ENCODE data around the gene PTPRN2. TPM values are rescaled to one million over a fixed set of nuclear protein-coding genes. Genes with fewer than 3 reads are reported as not detected.
"Not testable (repeated sequence)": the region's sequence is repeated elsewhere in the genome, so short reads cannot be mapped to it uniquely, and the experiment has no call there.

Gene PTPRN2
- polyA plus RNA-seq, 3 donors from 2014 or later, result 1.9 to 3.7 (median 2.2) TPM

DNA sequence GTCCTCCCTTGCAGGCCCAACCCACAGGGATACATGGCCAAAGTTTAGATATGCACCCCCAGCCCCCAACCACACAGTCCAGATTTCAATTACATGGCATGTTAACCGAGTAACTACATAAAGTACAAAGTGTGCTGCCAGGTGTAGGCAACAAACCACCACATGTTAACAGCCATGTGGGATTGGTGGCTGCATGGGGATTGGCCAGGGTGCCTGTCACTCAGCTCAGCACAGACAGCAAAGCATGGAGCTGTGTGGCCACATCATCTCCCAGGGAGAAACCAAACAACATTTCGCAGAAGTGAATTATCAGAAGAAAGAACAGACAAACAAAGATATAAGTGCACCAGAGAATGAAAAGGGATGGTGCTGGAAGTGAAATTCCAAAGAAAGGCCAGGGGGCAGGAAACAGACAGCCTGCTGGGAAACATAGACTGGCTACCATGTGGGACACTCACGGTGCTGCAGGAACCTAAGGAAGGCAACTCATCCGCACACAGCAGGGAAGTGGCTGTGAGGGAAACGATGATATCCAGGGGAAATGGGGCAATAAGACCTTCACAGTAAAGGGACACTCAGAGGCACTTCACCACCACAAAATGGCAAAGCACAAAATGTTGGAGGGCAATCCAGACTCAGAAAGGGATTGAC lies 171.2 kb downstream of the PTPRN2 start:
- no peaks in the 10 kb centered on the region for H3K36me3 Mint-ChIP-seq
- DNase-seq, result no peak
- no peak overlapping the region for H3K4me3 Mint-ChIP-seq
- H3K27ac Mint-ChIP-seq, result no peak overlapping the region
- peaks cover 0 to 2% (median 0%) of the 10 kb centered on the region in 3 donors for H3K27me3 Mint-ChIP-seq (ENCODE audit: low read depth in 3 of 3)
- no peaks in the 10 kb centered on the region for H3K9me3 Mint-ChIP-seq
- H3K4me1 Mint-ChIP-seq, result no peaks in the 10 kb centered on the region

DNA sequence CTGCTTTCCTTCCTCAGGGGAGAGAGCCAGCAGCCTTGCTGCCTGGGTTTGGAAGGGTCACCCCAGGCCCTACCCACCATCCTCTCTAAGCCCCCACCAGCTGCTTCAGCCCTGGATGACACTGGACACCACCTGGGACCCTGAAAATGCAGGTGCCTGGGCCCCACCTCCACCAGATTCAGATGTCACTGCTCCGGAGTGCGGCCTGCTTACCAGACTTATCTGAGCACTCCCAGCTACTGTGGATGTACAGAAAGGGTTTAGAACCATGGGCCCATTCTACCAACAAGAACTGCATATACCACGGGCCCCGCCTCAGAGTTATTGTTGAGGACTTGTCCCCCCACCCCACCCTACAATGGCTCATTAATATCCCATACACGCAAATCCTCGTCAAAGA lies 172.3 kb downstream of the PTPRN2 start:
- DNase-seq, result no peak
- no peaks in the 10 kb centered on the region for H3K9me3 Mint-ChIP-seq

DNA sequence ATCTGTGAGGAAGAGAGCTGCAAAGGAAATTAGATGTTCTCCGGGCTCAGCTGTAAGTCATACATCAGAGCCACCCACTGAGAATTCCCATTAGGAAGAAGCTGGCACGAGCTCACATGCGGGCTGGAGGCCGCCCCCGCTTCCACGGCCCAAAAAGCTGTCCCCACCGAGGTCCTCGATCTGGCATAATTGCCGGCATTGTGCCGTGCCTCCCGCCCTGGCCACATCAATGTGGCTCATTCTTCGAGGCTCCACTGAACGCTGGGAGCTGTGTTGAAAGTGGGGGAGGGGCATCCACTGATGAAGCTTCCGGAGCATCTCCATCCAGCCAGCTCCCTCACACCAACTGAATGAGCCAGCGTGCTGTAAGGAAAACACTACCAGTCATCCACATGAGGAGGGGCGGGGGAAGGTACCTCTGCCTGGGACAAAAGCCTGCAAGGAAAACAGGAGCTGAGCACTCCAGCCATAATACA lies 173.1 kb downstream of the PTPRN2 start:
- Mint-ChIP-seq H3K36me3 (no peaks in the 10 kb centered on the region), H3K27me3 (ENCODE audit: low read depth in 3 of 3) (peaks cover 0 to 2% (median 0%) of the 10 kb centered on the region in 3 donors), H3K27ac (no peak overlapping the region), H3K4me3 (no peak overlapping the region), H3K9me3 (peaks cover 0 to 2% (median 0%) of the 10 kb centered on the region in 6 donors), H3K4me1 (no peaks in the 10 kb centered on the region)
- DNase-seq, result no peak

More for the DNA sequence above, 172.3 kb downstream of the PTPRN2 start:
- H3K4me1 Mint-ChIP-seq, result no peaks in the 10 kb centered on the region
- no peak overlapping the region for H3K27ac Mint-ChIP-seq
- H3K27me3 Mint-ChIP-seq (ENCODE audit: low read depth in 3 of 3), result peaks cover 0 to 2% (median 0%) of the 10 kb centered on the region in 3 donors
- no peak overlapping the region for H3K4me3 Mint-ChIP-seq
- no peaks in the 10 kb centered on the region for H3K36me3 Mint-ChIP-seq

DNA sequence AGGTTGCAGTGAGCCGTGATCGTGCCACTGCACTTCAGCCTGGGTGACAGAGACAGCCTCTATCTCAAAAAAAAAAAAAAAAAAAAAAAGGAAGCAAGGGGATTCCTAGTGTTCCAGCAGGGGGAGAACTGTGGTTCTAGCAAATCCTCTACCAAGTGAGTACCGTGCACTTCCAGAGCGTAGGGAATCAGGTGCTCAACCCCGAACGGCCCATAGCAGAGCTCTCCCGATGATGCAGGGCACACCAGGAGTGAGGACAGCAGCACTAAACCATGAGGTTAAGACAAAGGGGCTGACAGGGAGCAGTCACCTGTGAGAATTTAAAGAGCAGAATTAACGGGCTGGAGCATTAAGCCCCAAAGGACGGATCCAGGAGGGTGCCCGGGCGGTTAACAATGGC lies 173.6 kb downstream of the PTPRN2 start:
- H3K27me3 Mint-ChIP-seq (ENCODE audit: low read depth in 3 of 3), result peaks cover 0 to 2% (median 0%) of the 10 kb centered on the region in 3 donors
- DNase-seq, result no peak
- H3K36me3 Mint-ChIP-seq, result no peaks in the 10 kb centered on the region
- peaks cover 0 to 2% (median 0%) of the 10 kb centered on the region in 6 donors for H3K9me3 Mint-ChIP-seq
- no peak overlapping the region for H3K4me3 Mint-ChIP-seq
- no peaks in the 10 kb centered on the region for H3K4me1 Mint-ChIP-seq
- no peak overlapping the region for H3K27ac Mint-ChIP-seq

DNA sequence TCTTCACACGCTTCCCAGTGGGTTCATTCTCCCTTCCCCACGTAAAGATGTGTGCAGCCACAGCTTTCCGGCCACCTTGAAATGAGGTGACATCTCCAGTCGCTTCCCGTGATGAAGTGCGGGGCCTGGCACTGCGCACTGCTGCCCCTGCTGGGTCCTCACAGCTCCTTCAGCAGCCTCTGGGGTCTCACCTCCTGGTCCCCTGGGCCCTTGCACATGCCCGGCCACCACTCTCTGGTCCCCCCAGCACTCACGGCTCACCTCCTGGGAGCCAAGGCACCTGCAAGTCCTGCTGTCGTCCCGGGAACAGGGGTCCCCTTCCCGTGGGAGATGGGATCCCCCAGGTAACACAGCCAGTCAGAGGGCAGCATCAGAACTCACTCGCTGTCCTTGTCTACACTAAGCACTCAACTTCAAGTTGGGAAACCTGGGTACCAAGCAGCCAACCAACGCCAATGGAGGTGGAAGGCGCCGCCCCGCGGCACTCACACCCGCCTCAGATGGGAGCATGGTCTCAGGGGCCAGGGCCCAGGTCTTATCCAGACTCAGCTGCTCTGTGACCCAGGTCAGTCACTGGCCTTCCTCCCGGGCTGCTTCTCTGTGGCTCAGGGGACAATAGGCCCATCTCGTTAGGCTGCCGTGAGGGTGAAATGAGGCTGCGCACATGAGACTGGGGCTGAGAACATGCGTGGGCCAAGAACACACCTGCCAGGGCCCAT lies 176.2 kb downstream of the PTPRN2 start:
- Mint-ChIP-seq H3K27me3 (ENCODE audit: low read depth in 3 of 3) (peaks cover 0 to 2% (median 0%) of the 10 kb centered on the region in 3 donors), H3K4me1 (no peaks in the 10 kb centered on the region), H3K27ac (no peak overlapping the region), H3K4me3 (no peak overlapping the region), H3K9me3 (peaks cover 0 to 2% (median 0%) of the 10 kb centered on the region in 6 donors), H3K36me3 (no peaks in the 10 kb centered on the region)
- no peak for DNase-seq

DNA sequence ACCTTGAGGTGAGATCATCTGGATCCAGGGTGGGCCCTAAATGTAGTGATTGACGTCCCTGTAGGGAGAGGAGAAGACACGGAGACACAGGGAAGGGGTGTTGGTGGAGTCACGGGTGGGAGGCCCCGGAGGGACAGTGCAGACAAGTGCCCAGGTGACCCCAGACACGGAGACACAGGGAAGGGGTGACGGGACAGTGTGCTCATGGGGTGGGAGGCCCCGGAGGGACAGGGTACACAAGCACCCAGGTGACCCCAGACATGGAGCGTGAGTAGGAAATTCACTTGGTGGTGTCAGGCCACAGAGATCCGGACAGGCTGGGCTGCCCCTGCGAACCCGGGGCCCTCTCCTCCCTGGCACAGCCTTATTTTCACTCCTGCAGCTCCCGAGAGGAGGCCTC lies 176.9 kb downstream of the PTPRN2 start:
- H3K9me3 Mint-ChIP-seq, result peaks cover 0 to 2% (median 0%) of the 10 kb centered on the region in 6 donors
- no peak overlapping the region for H3K27ac Mint-ChIP-seq
- H3K4me1 Mint-ChIP-seq, result no peaks in the 10 kb centered on the region
- peaks cover 0 to 2% (median 0%) of the 10 kb centered on the region in 3 donors for H3K27me3 Mint-ChIP-seq (ENCODE audit: low read depth in 3 of 3)
- H3K36me3 Mint-ChIP-seq, result no peaks in the 10 kb centered on the region
- no peak for DNase-seq
- no peak overlapping the region for H3K4me3 Mint-ChIP-seq

DNA sequence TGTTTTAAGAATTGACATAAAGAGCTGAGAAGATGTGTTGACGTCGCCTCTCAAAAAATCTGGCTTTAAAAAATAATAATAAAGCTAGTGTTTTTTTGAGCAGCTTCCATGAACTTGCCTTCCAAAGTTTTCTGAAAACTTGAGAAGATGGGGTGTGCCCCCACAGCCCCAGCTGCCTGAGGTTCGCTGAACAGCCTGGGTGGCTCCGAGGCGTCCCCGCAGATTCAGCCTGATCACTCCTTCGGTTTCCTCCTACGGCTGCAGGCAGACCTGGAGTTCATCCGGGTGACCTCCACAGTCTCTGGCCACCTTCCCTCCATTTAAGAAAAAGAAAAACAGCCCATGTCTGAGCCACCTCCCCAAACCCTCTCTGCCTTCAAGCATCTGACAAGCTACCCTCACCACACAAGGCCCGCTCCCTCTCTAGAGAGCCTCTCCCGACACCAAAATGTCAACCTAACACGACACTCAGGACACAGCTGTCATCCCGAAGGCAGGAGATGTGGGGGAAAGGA lies 177.8 kb downstream of the PTPRN2 start:
- H3K9me3 Mint-ChIP-seq, result peaks cover 0 to 2% (median 0%) of the 10 kb centered on the region in 6 donors
- H3K4me1 Mint-ChIP-seq, result no peaks in the 10 kb centered on the region
- H3K27ac Mint-ChIP-seq, result no peak overlapping the region
- no peaks in the 10 kb centered on the region for H3K36me3 Mint-ChIP-seq
- peaks cover 0 to 2% (median 0%) of the 10 kb centered on the region in 3 donors for H3K27me3 Mint-ChIP-seq (ENCODE audit: low read depth in 3 of 3)
- DNase-seq, result no peak
- no peak overlapping the region for H3K4me3 Mint-ChIP-seq

DNA sequence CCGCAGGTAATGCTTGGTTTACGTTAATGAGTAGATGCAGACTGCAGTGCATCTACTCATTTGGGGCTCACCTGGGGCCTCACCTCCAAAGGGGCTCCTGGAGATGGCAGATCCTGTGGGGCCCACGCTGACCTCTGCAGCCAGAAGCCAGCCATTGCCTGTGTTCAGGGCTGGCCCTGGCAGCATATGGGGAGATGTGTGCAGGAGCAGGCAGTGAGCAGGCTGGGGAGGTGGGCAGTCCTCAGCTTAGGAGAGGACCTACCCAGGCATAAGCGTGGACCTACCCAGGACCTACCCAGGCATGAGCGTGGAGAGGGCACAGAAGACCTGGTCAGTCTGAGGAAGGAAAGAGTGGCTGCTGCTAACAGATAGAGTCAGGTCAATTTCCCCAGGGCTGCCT lies 178.5 kb downstream of the PTPRN2 start:
- Mint-ChIP-seq H3K27ac (no peak overlapping the region), H3K27me3 (ENCODE audit: low read depth in 3 of 3) (peaks cover 0 to 2% (median 0%) of the 10 kb centered on the region in 3 donors), H3K36me3 (no peaks in the 10 kb centered on the region), H3K9me3 (peaks cover 0 to 2% (median 0%) of the 10 kb centered on the region in 6 donors), H3K4me1 (no peaks in the 10 kb centered on the region), H3K4me3 (no peak overlapping the region)
- DNase-seq, result no peak

DNA sequence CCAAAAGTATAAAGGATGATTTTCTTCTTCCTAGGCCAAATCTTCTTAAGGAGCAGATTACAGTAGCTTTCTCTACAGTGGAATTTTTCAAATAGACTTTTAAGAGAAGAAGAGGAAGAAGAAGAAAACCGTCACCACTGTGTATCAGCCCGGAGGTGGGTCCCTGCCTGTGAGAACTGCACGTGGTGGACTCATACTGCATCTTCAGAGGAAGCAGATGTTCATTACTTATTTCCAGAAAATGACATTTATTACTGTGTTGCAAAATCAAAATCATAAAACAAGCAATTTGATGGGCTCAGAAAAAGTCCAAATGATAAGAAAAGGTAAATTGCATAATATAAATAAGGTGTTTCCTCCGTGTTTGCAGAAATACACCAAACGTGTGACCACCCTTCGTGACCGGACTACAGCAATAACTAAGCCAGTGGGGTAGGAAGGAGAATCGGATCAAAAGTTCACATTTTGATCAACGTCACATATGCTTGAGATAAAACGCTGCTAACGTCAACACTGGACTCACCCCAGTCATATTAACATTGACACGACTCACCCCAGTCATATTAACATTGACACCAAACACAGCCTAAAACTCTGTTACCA lies 179.2 kb downstream of the PTPRN2 start:
- Mint-ChIP-seq H3K27me3 (ENCODE audit: low read depth in 3 of 3) (peaks cover 0 to 2% (median 0%) of the 10 kb centered on the region in 3 donors), H3K4me1 (no peaks in the 10 kb centered on the region), H3K4me3 (no peak overlapping the region), H3K36me3 (no peaks in the 10 kb centered on the region), H3K27ac (no peak overlapping the region), H3K9me3 (peaks cover 0 to 2% (median 0%) of the 10 kb centered on the region in 6 donors)
- DNase-seq, result no peak

DNA sequence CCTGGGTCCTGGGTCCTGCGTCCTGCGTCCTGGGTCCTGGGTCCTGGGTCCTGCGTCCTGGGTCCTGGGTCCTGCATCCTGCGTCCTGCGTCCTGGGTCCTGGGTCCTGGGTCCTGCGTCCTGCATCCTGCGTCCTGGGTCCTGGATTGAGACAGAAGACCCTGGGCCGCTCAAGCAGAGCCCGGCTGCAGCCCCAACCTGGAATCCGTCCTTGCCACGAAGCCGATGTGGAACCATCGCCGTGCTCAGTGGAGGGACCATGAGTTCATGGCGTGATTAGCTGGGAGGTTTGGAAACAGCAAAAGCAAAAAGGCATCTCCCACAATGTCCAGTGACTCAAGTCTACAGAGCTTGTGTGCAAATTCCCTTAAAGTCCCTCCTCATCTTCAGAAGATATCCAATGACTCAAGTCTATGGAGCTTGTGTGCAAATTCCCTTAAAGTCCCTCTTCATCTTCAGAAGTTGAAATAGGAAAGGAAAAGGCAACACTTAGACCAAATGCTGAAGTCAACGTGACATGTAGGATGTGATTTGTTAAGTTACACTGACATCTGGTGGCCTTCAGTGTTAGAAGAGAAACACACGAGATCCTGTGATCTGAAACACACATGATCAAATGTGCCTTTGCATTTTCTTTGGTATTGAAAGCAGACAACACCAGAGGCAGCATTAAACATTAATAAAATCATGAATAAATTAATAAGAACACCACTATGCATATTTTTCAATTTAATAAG lies 179.9 kb downstream of the PTPRN2 start:
- Mint-ChIP-seq H3K4me1 (no peaks in the 10 kb centered on the region), H3K4me3 (no peak overlapping the region), H3K27me3 (ENCODE audit: low read depth in 3 of 3) (peaks cover 0 to 2% (median 0%) of the 10 kb centered on the region in 3 donors), H3K9me3 (peaks cover 0 to 2% (median 0%) of the 10 kb centered on the region in 6 donors), H3K27ac (no peak overlapping the region), H3K36me3 (no peaks in the 10 kb centered on the region)
- no peak for DNase-seq

DNA sequence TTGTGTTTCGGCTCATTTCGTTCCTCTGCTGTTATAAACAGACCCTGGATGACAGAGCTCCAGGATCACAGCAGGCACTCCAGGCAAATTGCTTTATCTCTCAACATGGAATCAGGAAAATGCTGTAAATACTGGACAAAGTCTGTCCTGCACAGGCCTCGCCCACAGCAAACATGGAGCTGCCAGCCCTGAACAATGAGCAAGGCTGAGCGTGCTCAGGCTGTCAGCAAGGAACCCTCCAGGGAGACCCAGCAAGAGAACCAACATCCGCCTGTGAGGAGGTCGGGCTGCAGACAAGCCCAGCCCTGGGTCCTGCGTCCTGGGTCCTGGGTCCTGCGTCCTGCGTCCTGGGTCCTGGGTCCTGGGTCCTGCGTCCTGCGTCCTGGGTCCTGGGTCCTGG lies 180.8 kb downstream of the PTPRN2 start:
- no peak for DNase-seq
- no peaks in the 10 kb centered on the region for H3K4me1 Mint-ChIP-seq
- peaks cover 0 to 2% (median 0%) of the 10 kb centered on the region in 3 donors for H3K27me3 Mint-ChIP-seq (ENCODE audit: low read depth in 3 of 3)
- no peak overlapping the region for H3K27ac Mint-ChIP-seq
- H3K4me3 Mint-ChIP-seq, result no peak overlapping the region
- H3K9me3 Mint-ChIP-seq, result peaks cover 0 to 2% (median 0%) of the 10 kb centered on the region in 6 donors
- H3K36me3 Mint-ChIP-seq, result no peaks in the 10 kb centered on the region

DNA sequence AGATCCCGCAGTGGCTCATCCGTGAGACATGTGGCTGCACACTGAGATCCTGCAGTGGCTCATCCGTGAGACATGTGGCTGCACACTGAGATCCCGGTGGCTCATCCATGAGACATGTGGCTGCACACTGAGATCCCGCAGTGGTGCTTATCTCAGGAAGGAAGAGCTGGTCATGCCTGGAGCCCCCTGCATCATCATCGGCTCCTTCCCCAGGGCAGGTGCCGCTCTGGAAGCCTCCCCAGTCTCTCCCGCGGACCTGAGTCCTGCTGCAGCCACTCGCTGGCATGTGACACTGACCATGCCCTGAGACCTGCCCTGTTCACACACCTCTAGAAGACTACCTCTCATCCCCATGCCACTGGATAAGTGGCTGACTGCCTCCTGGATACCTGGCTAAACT lies 181.3 kb downstream of the PTPRN2 start:
- H3K9me3 Mint-ChIP-seq, result peaks cover 0 to 2% (median 0%) of the 10 kb centered on the region in 6 donors
- H3K36me3 Mint-ChIP-seq, result no peaks in the 10 kb centered on the region
- H3K27ac Mint-ChIP-seq, result no peak overlapping the region
- peaks cover 0 to 2% (median 0%) of the 10 kb centered on the region in 3 donors for H3K27me3 Mint-ChIP-seq (ENCODE audit: low read depth in 3 of 3)
- H3K4me1 Mint-ChIP-seq, result no peaks in the 10 kb centered on the region
- no peak for DNase-seq
- H3K4me3 Mint-ChIP-seq, result no peak overlapping the region

DNA sequence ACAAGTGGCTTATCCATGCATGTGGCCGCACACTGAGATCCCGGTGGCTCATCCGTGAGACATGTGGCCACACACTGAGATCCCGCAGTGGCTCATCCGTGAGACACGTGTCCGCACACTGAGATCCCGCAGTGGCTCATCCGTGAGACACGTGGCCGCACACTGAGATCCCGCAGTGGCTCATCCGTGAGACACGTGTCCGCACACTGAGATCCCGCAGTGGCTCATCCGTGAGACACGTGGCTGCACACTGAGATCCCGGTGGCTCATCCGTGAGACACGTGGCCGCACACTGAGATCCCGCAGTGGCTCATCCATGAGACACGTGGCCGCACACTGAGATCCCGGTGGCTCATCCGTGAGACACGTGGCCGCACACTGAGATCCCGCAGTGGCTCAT lies 181.9 kb downstream of the PTPRN2 start:
- not testable (repeated sequence) for H3K27me3 Mint-ChIP-seq (ENCODE audit: low read depth in 3 of 3); H3K36me3 Mint-ChIP-seq; H3K4me1 Mint-ChIP-seq; H3K4me3 Mint-ChIP-seq; H3K9me3 Mint-ChIP-seq; H3K27ac Mint-ChIP-seq; DNase-seq
